ENCODE results near the gene BCL11A.

GRCh38 chr2:60447943-60448342 is 105.5 kb downstream of the BCL11A start:
- TF ChIP-seq CTCF (conservative IDR thresholded peaks at IDR 0.05; ENCODE audit: low read depth in 2 of 2), result no peak
- no peak for TF ChIP-seq EZH2 (IDR thresholded peaks at IDR 0.05; ENCODE audit: low read depth, unreplicated experiment)
- no peak for TF ChIP-seq EZH2phosphoT487 (IDR thresholded peaks at IDR 0.05; ENCODE audit: unreplicated experiment)
- no peak for TF ChIP-seq JUNB (IDR thresholded peaks at IDR 0.05; ENCODE audit: unreplicated experiment)
- TF ChIP-seq POLR2AphosphoS5 (IDR thresholded peaks at IDR 0.05; ENCODE audit: low read depth), result no peak
- no peak for TF ChIP-seq REST (IDR thresholded peaks at IDR 0.05; ENCODE audit: unreplicated experiment)
- no peak for TF ChIP-seq CREB1 (CRISPR knock-in tag; IDR thresholded peaks at IDR 0.05; ENCODE audit: low read depth)
- TF ChIP-seq ZNF331 (CRISPR knock-in tag; IDR thresholded peaks at IDR 0.05; ENCODE audit: low read depth), result no peak
- TF ChIP-seq ZNF114 (CRISPR knock-in tag; IDR thresholded peaks at IDR 0.05), result no peak

Data from GM23338 (cell line).